Measurements from ENCODE around the gene TCF4.

Gene TCF4

GRCh38 chr18:55384115-55384514 lies 203.9 kb downstream of the TCF4 start:
- no peak for DNase-seq (ENCODE audit: low spot score)
- in situ Hi-C loops (cut with MboI; ENCODE audit: low pct_unique_long_range_greater_than_20kb, low sequenced_read_pairs, unreplicated experiment), result no loop called here
- no peak for TF ChIP-seq CTCF (IDR thresholded peaks at IDR 0.05; ENCODE audit: extremely low read depth, insufficient read depth, missing control alignments)

- no peak for TF ChIP-seq CTCF (IDR thresholded peaks at IDR 0.05; ENCODE audit: extremely low read depth, insufficient read depth, missing control alignments)
- no peak for DNase-seq (ENCODE audit: low spot score)
- in situ Hi-C loops (cut with MboI; ENCODE audit: low pct_unique_long_range_greater_than_20kb, low sequenced_read_pairs, unreplicated experiment), result no loop called here
Observed at GRCh38 chr18:55382277-55382805, 205.7 kb downstream of the TCF4 start.

GRCh38 chr18:55381277-55381676 lies 206.7 kb downstream of the TCF4 start:
- in situ Hi-C loops (cut with MboI; ENCODE audit: low pct_unique_long_range_greater_than_20kb, low sequenced_read_pairs, unreplicated experiment), result no loop called here
- no peak for DNase-seq (ENCODE audit: low spot score)
- TF ChIP-seq CTCF (IDR thresholded peaks at IDR 0.05; ENCODE audit: extremely low read depth, insufficient read depth, missing control alignments), result no peak

GRCh38 chr18:55380589-55380988 lies 207.4 kb downstream of the TCF4 start:
- TF ChIP-seq CTCF (IDR thresholded peaks at IDR 0.05; ENCODE audit: extremely low read depth, insufficient read depth, missing control alignments), result no peak
- in situ Hi-C loops (cut with MboI; ENCODE audit: low pct_unique_long_range_greater_than_20kb, low sequenced_read_pairs, unreplicated experiment), result no loop called here
- no peak for DNase-seq (ENCODE audit: low spot score)

GRCh38 chr18:55376387-55376786 lies 211.6 kb downstream of the TCF4 start:
- in situ Hi-C loops (cut with MboI; ENCODE audit: low pct_unique_long_range_greater_than_20kb, low sequenced_read_pairs, unreplicated experiment), result no loop called here
- TF ChIP-seq CTCF (IDR thresholded peaks at IDR 0.05; ENCODE audit: extremely low read depth, insufficient read depth, missing control alignments), result no peak
- DNase-seq (ENCODE audit: low spot score), result peak; percentile 29

- no peak for DNase-seq (ENCODE audit: low spot score)
- no peak for TF ChIP-seq CTCF (IDR thresholded peaks at IDR 0.05; ENCODE audit: extremely low read depth, insufficient read depth, missing control alignments)
- in situ Hi-C loops (cut with MboI; ENCODE audit: low pct_unique_long_range_greater_than_20kb, low sequenced_read_pairs, unreplicated experiment), result no loop called here
Observed at GRCh38 chr18:55375930-55376329, 212.1 kb downstream of the TCF4 start.

- in situ Hi-C loops (cut with MboI; ENCODE audit: low pct_unique_long_range_greater_than_20kb, low sequenced_read_pairs, unreplicated experiment), result no loop called here
- TF ChIP-seq CTCF (IDR thresholded peaks at IDR 0.05; ENCODE audit: extremely low read depth, insufficient read depth, missing control alignments), result no peak
- no peak for DNase-seq (ENCODE audit: low spot score)
Observed at GRCh38 chr18:55374741-55375140, 213.3 kb downstream of the TCF4 start.

Measured in GM13977 (cell line).